Sigmoid colon (tissue), 4 donors: ENCODE data around the gene GOLGA8J.

Source experiments
- EP300 ChIP-seq, 4 donors: sonication (generic); formaldehyde crosslinking; IDR thresholded peaks; one replicate each; pipeline ENCODE4 v1.6.1; 2017; ENCODE audit warnings: antibody characterized with exemption in 4 of 4
- POLR2A ChIP-seq, 2 donors: fragments of 450-650 bp; IDR thresholded peaks; one replicate each; pipeline ENCODE4 v1.6.1; 2016; ENCODE audit warnings: antibody characterized with exemption in 2 of 2, mild to moderate bottlenecking in 2 of 2, moderate library complexity in 2 of 2
- POLR2AphosphoS5 ChIP-seq, 4 donors: sonication (generic); formaldehyde crosslinking; IDR thresholded peaks; one replicate each; pipeline ENCODE4 v1.6.1; 2017; ENCODE audit warnings: antibody characterized with exemption in 4 of 4
- TF ChIP-seq, protein P1 (sequence below), 4 experiments: fragments of 450-650 bp in 3 of 4; fragments of 200-600 bp in 1 of 4; IDR thresholded peaks; one replicate each; pipeline ENCODE4 v1.5.1; 2016 to 2019; ENCODE audit warnings: antibody characterized with exemption in 4 of 4, mild to moderate bottlenecking in 3 of 4, moderate library complexity in 2 of 4

DNA sequence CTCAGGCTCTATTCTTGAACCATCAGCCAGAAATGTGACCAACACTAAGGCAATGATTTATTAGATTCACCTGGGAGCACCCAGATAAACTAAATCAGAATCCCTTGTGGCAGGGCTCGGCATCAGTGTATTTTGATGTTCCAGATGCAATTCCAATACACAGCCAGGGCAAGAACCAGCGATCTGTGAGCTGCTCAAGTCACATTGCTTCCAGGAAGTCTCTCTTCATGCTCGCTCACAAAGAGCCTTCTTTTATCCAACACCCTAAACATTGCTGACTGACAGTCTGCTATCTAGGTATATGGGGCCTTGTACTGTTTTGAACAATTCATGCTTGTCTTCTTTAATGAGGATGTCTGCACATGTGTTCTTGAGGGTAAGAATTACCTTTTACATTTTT lies 40.9 kb upstream of the GOLGA8J start:
- TF ChIP-seq POLR2AphosphoS5 (IDR thresholded peaks at IDR 0.05) (no peak), POLR2A (IDR thresholded peaks at IDR 0.05) (no peak), EP300 (IDR thresholded peaks at IDR 0.05) (no peak)
- TF ChIP-seq, protein P1, sequence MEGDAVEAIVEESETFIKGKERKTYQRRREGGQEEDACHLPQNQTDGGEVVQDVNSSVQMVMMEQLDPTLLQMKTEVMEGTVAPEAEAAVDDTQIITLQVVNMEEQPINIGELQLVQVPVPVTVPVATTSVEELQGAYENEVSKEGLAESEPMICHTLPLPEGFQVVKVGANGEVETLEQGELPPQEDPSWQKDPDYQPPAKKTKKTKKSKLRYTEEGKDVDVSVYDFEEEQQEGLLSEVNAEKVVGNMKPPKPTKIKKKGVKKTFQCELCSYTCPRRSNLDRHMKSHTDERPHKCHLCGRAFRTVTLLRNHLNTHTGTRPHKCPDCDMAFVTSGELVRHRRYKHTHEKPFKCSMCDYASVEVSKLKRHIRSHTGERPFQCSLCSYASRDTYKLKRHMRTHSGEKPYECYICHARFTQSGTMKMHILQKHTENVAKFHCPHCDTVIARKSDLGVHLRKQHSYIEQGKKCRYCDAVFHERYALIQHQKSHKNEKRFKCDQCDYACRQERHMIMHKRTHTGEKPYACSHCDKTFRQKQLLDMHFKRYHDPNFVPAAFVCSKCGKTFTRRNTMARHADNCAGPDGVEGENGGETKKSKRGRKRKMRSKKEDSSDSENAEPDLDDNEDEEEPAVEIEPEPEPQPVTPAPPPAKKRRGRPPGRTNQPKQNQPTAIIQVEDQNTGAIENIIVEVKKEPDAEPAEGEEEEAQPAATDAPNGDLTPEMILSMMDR (IDR thresholded peaks at IDR 0.05): no peak
